ENCODE results near the gene CCDC12. TPM values are rescaled to one million over a fixed set of nuclear protein-coding genes. Genes with fewer than 3 reads are reported as not detected.

The CCDC12 gene
- total RNA-seq, 1 experiment from 2014 or later = 44.2 TPM

GRCh38 chr3:46989146-46989810, 12.7 kb upstream of the CCDC12 start:
- H3K9ac ChIP-seq (ENCODE audit: low read length) = no peak overlapping the region
- no peaks in the 10 kb centered on the region for H3K9me3 ChIP-seq (ENCODE audit: low read length)
- BruUV-seq (replicated peaks) = no TSS peak
- intact Hi-C loops (cut with micrococcal nuclease) = no loop called here
- no peak overlapping the region for H3K4me2 ChIP-seq (ENCODE audit: low read length)
- DNase-seq (no peak), ATAC-seq (no peak)
- no peaks in the 10 kb centered on the region for H4K20me1 ChIP-seq (ENCODE audit: low read length)
- ChIA-PET POLR2A (ENCODE audit: unreplicated experiment) (no interaction called here), CTCF (no interaction called here)
- no peaks in the 10 kb centered on the region for H3K9me2 ChIP-seq (replicated peaks; ENCODE audit: low read length)
- no peak overlapping the region for H2AFZ ChIP-seq (ENCODE audit: low read length)
- H3F3A ChIP-seq (ENCODE audit: low read length, unreplicated experiment) = no peaks in the 10 kb centered on the region
- H3K4me1 ChIP-seq (ENCODE audit: insufficient read depth, low read length) = no peaks in the 10 kb centered on the region
- H3K79me2 ChIP-seq (ENCODE audit: low read length) = peaks cover 8% of the 10 kb centered on the region
- no peaks in the 10 kb centered on the region for H3K36me3 ChIP-seq (ENCODE audit: low read depth, low read length)
- TF ChIP-seq, protein P1, sequence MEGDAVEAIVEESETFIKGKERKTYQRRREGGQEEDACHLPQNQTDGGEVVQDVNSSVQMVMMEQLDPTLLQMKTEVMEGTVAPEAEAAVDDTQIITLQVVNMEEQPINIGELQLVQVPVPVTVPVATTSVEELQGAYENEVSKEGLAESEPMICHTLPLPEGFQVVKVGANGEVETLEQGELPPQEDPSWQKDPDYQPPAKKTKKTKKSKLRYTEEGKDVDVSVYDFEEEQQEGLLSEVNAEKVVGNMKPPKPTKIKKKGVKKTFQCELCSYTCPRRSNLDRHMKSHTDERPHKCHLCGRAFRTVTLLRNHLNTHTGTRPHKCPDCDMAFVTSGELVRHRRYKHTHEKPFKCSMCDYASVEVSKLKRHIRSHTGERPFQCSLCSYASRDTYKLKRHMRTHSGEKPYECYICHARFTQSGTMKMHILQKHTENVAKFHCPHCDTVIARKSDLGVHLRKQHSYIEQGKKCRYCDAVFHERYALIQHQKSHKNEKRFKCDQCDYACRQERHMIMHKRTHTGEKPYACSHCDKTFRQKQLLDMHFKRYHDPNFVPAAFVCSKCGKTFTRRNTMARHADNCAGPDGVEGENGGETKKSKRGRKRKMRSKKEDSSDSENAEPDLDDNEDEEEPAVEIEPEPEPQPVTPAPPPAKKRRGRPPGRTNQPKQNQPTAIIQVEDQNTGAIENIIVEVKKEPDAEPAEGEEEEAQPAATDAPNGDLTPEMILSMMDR (conservative IDR thresholded peaks at IDR 0.05; ENCODE audit: low read depth, low read length) = no peak
- no peak for TF ChIP-seq EZH2phosphoT487 (IDR thresholded peaks at IDR 0.05; ENCODE audit: borderline replicate concordance, low read length)
- TF ChIP-seq EZH2 (IDR thresholded peaks at IDR 0.05; ENCODE audit: low read length, unreplicated experiment) = no peak
- no peak overlapping the region for H3K4me3 ChIP-seq (ENCODE audit: low read length)
- no peak overlapping the region for H3K27ac ChIP-seq (ENCODE audit: low read length)
- H3K27me3 ChIP-seq (ENCODE audit: low read length) = no peaks in the 10 kb centered on the region

DNA sequence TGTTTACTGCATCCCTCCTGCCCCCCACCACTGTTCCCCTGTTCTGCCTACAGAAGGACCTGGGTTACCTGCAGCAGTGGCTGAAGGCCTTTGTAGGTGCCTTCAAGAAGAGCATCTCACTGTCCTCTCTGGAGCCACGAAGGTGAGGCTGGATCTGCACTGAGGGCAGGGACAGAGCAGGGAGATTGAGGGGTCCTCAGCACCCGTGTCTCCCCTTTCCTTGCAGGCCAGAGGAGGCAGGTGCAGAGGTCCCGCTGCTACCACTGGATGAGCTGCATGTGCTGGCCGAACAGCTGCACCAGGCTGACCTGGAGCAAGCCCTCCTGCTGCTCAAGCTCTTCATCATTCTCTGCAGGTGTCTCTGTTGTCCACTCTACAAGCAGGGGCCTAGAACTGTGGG, 12.1 kb upstream of the CCDC12 start:
- Histone ChIP-seq H3K27ac (ENCODE audit: low read length) (no peak overlapping the region), H3K4me1 (ENCODE audit: insufficient read depth, low read length) (no peaks in the 10 kb centered on the region), H3K27me3 (ENCODE audit: low read length) (no peaks in the 10 kb centered on the region), H3K36me3 (ENCODE audit: low read depth, low read length) (no peaks in the 10 kb centered on the region), H3F3A (ENCODE audit: low read length, unreplicated experiment) (no peaks in the 10 kb centered on the region), H3K4me3 (ENCODE audit: low read length) (no peak overlapping the region), H3K9me3 (ENCODE audit: low read length) (no peaks in the 10 kb centered on the region), H4K20me1 (ENCODE audit: low read length) (no peaks in the 10 kb centered on the region), H3K9me2 (replicated peaks; ENCODE audit: low read length) (no peaks in the 10 kb centered on the region), H2AFZ (ENCODE audit: low read length) (no peak overlapping the region), H3K9ac (ENCODE audit: low read length) (no peak overlapping the region), H3K4me2 (ENCODE audit: low read length) (no peak overlapping the region), H3K79me2 (ENCODE audit: low read length) (peaks cover 10% of the 10 kb centered on the region)
- ATAC-seq (no peak), DNase-seq (no peak)
- ChIA-PET POLR2A (ENCODE audit: unreplicated experiment) (no interaction called here), CTCF (no interaction called here)
- TF ChIP-seq EZH2phosphoT487 (IDR thresholded peaks at IDR 0.05; ENCODE audit: borderline replicate concordance, low read length) = no peak
- no peak for TF ChIP-seq EZH2 (IDR thresholded peaks at IDR 0.05; ENCODE audit: low read length, unreplicated experiment)
- TF ChIP-seq, protein P1 (conservative IDR thresholded peaks at IDR 0.05; ENCODE audit: low read depth, low read length) = no peak
- intact Hi-C loops (cut with micrococcal nuclease) = no loop called here
- no TSS peak for BruUV-seq (replicated peaks)

- H3K4me3 ChIP-seq (ENCODE audit: low read length) = no peak overlapping the region
- ChIA-PET POLR2A (ENCODE audit: unreplicated experiment) (no interaction called here), CTCF (no interaction called here)
- no peaks in the 10 kb centered on the region for H3K27me3 ChIP-seq (ENCODE audit: low read length)
- no peaks in the 10 kb centered on the region for H3K9me3 ChIP-seq (ENCODE audit: low read length)
- H3K9me2 ChIP-seq (replicated peaks; ENCODE audit: low read length) = no peaks in the 10 kb centered on the region
- no peaks in the 10 kb centered on the region for H4K20me1 ChIP-seq (ENCODE audit: low read length)
- H3K9ac ChIP-seq (ENCODE audit: low read length) = no peak overlapping the region
- H3F3A ChIP-seq (ENCODE audit: low read length, unreplicated experiment) = no peaks in the 10 kb centered on the region
- no peak overlapping the region for H3K4me2 ChIP-seq (ENCODE audit: low read length)
- H3K79me2 ChIP-seq (ENCODE audit: low read length) = peaks cover 15% of the 10 kb centered on the region
- intact Hi-C loops (cut with micrococcal nuclease) = no loop called here
- TF ChIP-seq EZH2phosphoT487 (IDR thresholded peaks at IDR 0.05; ENCODE audit: borderline replicate concordance, low read length) (no peak), EZH2 (IDR thresholded peaks at IDR 0.05; ENCODE audit: low read length, unreplicated experiment) (no peak)
- TF ChIP-seq, protein P1 (conservative IDR thresholded peaks at IDR 0.05; ENCODE audit: low read depth, low read length) = no peak
- DNase-seq (no peak), ATAC-seq (peak; percentile 42; the same call in 1 of the 2 replicates)
- peaks cover 1% of the 10 kb centered on the region for H3K4me1 ChIP-seq (ENCODE audit: insufficient read depth, low read length)
- no TSS peak for BruUV-seq (replicated peaks)
- H3K27ac ChIP-seq (ENCODE audit: low read length) = no peak overlapping the region
- no peak overlapping the region for H2AFZ ChIP-seq (ENCODE audit: low read length)
- H3K36me3 ChIP-seq (ENCODE audit: low read depth, low read length) = no peaks in the 10 kb centered on the region
These were observed 11.3 kb upstream of the CCDC12 start for GRCh38 chr3:46987743-46988401.
